Embryonic facial prominence (tissue), 1 donor: ENCODE results near the gene SLC18A2.
"Not testable (repeated sequence)": the region's sequence is repeated elsewhere in the genome, so short reads cannot be mapped to it uniquely, and the experiment has no call there.

Experiments
- DNase-seq: peaks from one replicate; pipeline ENCODE4 v3.0.0-alpha.2; 2016; ENCODE audit errors: extremely low spot score

Gene SLC18A2

GRCh38 chr10:117262903-117263293 lies 22.0 kb downstream of the SLC18A2 start:
- DNase-seq, result no peak

DNA sequence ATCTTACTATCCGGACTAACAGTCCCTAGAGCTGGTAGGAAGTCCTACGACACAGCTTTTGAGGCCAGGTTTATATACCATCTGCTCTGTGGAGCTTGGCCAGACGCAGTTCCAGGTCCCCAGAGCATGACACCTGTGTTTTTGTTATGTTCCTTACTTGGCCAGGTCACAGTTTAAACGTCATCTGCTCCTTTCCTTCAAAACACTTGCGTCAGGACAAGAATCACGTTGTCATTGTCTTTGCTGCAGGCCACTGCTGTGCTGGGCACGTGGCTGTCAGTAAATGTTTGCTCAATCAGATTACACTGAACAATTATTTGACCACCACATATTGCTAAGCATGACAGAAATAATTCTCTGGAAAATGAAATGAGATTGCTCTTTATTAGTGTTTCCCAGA lies 23.9 kb downstream of the SLC18A2 start:
- DNase-seq, result no peak

DNA sequence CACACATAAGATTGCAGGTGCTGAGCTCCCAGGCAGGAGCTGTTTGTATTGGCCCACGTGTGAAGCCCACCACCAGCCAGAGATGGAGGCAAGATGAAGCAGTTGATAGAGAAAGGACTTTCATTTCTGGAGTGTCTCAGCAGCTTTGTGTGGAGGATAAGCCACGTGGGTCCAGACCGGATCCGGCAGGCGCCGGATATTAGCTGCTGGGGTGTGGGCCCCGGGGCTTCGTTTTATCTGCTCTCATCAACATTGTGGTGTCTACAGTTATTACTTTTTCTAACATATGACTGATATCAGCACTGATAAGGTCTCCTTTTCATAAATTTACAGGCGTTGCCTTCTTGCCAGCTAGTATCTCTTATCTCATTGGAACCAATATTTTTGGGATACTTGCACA lies 25.5 kb downstream of the SLC18A2 start:
- DNase-seq, result no peak

GRCh38 chr10:117266812-117267211 lies 25.9 kb downstream of the SLC18A2 start:
- DNase-seq, result no peak

DNA sequence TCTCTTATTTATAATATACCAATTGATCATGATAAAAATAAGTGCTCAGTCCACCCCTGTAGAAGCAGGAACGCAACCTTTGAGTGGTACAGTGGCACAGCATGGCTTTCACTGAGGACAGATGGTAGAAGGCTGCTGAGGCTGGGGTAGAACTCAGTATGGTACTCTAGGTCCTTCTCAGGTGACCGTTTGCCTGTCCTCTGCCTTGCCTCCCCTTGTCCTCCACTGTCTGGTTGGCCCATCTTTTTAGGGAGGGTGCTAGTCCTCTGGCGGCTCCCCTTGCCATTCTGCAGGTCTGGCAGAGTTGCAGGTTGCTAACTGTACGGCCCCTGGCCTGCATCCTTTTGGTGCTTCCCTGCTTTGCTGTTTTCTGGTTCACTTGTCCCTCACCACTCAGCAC lies 27.3 kb downstream of the SLC18A2 start:
- no peak for DNase-seq

- DNase-seq, result no peak
These were observed 28.0 kb downstream of the SLC18A2 start for GRCh38 chr10:117268907-117269306.

- no peak for DNase-seq
These were observed 30.5 kb downstream of the SLC18A2 start for GRCh38 chr10:117271427-117271826.

DNA sequence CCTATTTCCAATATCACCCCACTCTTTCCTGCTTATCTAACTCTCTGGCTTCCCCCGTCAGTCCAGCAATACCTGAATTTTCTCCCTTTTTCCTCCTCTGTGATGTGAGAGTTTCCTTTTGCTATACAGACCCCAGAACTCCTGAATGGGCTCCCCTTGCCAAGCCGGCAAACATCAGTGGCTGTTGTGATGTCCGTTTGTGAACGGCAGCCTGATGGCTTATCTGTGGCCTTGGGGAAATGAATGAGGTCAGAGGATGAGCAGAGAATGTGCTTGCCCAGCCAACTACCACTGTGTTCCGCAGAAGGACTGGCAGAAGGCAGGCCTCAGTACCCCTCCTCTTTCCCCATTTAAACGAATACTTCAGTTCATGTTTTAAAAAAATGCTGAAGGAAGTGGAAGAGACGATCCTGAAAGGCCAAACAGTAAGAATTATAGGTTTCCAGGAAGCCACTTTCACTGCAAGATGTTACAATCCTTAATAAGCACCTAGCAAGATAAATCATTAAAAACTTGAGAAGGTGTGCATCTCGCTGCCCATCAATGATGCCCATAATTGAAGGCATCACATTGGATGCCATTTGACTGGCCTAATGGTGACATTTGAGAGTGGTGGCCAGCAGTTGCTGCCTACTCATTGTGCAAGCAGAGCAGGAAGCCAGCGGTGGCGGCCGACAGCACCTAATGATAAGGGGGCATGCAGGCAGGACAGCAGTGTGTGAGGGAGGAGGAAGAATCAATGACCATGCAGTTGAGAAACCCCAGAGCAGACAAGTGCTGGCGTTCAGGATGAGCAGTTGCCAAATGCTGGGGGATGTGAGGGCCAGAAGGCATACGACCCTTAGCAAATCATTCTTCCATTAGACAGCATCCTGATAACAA lies 31.5 kb downstream of the SLC18A2 start:
- DNase-seq, result no peak

GRCh38 chr10:117273980-117274379 lies 33.1 kb downstream of the SLC18A2 start:
- DNase-seq, result no peak

DNA sequence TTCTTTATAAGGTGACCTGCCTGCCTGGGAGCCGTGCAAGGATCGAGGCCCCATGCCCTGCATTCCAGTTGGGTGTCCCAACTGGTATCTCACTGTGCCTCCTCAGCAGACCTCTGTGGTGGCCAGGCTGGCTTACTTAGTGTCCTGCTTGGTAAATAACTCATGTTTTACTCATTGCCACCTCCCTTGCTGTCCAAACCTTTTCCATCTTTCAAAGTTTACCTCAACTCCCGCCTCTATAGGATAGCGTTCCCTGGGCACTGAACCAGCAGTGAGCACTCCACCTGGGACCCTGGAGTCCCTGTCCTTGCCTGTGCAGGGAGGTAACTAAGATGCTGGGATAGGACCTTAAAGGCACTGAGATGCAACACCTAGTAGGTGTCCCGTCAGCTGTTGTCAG lies 33.6 kb downstream of the SLC18A2 start:
- no peak for DNase-seq

- no peak for DNase-seq
These were observed 34.2 kb downstream of the SLC18A2 start for GRCh38 chr10:117275121-117275520.

- DNase-seq, result no peak
These were observed 36.8 kb downstream of the SLC18A2 start for GRCh38 chr10:117277675-117278074.

- DNase-seq, result no peak
These were observed 44.0 kb downstream of the SLC18A2 start for GRCh38 chr10:117284716-117285494.

- DNase-seq, result not testable (repeated sequence)
These were observed 50.0 kb downstream of the SLC18A2 start for GRCh38 chr10:117290872-117291271.

DNA sequence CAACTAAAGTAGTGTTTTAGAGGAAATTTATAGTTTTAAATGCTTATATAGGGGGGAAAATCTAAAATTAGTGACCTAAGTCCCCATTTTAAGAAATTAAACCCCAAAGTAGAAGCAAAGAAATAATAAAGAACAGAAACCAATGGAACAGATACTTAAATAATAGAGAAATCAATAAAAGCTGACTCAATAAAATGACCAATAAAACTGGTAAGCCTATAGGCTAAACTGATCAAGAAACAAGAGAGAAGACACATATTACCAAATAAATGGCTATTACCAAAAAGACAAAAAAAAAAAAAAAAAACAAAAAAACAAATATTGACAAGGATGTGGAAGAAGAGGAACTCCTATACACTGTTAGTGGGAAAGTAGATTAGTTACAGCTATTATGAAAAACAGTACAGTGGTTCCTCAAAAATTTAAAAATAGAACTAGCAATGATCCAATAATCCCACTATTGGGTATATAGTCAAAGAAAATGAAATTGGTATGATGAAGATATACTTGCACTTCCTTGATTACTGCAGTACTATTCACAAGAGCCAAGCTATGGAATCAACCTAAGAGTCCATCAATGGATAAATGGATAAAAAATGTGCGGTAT lies 53.2 kb downstream of the SLC18A2 start:
- no peak for DNase-seq

DNA sequence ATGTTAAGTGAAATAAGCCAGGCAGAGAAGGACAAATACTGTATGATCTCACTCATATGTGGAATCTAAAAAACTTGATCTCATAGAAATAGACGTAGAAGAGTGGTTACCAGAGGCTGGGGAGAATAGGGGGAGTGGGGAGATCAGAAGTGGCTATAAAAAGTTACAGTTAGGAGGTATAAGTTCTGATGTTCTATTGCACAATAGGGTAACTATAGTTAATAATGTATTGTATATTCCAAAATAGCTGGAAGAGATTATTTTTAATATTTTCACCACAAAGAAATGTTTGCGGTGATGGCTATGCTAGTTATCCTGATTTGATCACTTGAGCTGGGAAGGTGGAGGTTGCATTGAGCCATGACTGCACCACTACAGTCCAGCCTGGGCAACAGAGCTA lies 53.8 kb downstream of the SLC18A2 start:
- DNase-seq, result no peak

GRCh38 chr10:117298219-117298618 lies 57.3 kb downstream of the SLC18A2 start:
- DNase-seq, result no peak

DNA sequence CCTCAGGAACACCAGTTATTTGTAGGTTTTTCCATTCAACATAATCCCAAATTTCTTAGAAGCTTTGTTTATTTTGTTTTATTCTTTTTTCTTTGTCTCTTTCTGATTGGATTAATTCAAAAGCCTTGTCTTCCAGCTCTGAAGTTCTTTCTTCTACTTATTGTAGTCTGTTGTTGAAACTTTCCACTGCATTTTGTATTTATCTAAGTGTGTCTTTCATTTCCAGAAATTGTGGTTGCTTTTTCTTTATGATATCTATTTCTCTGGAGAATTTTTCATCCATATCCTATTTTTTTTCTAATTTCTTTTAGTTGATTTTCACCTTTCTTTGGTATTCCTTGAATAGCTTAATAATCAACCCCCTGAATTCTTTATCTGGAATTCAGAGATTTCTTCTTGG lies 58.5 kb downstream of the SLC18A2 start:
- DNase-seq, result no peak

DNA sequence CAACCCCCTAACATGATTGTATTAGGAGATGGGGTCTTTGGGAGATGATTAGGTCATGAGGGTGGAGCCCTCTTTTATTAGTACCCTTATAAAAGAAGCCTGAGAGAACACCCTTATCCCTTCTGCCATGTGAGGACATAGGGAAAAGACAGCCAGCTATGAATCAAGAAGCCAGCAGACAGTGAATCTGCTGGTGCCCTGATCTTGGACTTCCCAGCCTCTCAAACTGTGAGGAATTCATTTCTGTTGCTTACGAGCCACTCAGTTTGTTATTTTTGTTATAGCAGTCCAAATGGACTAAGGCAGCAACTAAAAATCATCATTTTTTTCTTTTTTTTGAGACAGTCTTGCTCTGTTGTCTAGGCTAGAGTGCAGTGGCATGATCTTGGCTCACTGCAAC lies 59.8 kb downstream of the SLC18A2 start:
- no peak for DNase-seq

DNA sequence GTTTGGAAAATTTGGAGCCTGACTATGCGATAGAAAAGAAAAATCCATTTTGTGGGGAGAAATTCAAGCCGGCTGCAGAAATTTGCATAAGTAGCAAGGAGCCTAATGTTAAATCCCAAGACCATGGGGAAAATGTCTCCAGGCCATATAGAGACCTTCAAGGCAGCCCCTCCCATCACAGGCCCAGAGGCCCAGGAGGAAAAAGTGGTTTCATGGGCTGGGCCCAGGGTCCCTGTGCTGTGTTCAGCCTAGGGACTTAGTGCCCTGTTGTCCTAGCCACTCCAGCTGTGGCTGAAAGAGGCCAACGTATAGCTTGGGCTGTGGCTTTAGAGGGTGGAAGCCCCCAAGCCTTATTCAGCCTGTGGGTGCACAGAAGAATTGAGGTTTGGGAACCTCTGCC lies 62.5 kb downstream of the SLC18A2 start:
- not testable (repeated sequence) for DNase-seq

- DNase-seq, result no peak
These were observed 65.8 kb downstream of the SLC18A2 start for GRCh38 chr10:117306674-117307073.

DNA sequence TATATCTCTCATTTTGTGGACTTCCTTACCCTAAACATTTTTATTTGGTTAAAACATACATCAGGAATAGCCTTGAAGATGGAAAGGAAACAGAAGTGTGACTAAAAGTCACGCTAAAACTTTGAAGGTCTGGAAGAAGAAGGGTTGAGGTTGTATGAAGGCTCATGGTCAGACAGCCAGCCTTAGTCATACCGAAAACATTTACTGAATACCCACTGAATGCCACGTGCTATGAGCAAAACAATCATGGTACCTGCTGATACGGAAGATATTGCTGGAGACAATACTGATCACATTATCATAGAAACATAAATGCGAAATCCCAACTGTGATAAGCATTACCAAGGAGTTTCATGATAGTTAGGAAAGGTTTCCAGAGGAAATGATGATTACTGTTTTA lies 70.3 kb downstream of the SLC18A2 start:
- no peak for DNase-seq

- DNase-seq, result no peak
These were observed 71.5 kb downstream of the SLC18A2 start for GRCh38 chr10:117312430-117312829.
